GM12892 (cell line): ENCODE measurements around the gene ADH1A.

ENCODE experiments used
- DNase-seq: peaks from one replicate; pipeline ENCODE4 v3.0.0; 2011; ENCODE audit not compliant: insufficient read length
- FAIRE-seq: peaks from 2 replicates; lab custom pipeline; 2011; peaks lifted over from hg19 to GRCh38; lab: Jason Lieb, UNC
- POLR2A ChIP-seq: IDR thresholded peaks from 2 replicates; pipeline ENCODE4 v1.6.1; 2011; ENCODE audit warnings: low read depth, low read length, control low read depth
- POLR2AphosphoS5 ChIP-seq: IDR thresholded peaks from 2 replicates; pipeline ENCODE4 v1.6.1; 2011; ENCODE audit warnings: low read depth, low read length, control low read depth
- TAF1 ChIP-seq: IDR thresholded peaks from 2 replicates; pipeline ENCODE4 v1.6.1; 2011; ENCODE audit warnings: low read depth, mild to moderate bottlenecking, control low read depth, low read length, borderline replicate concordance

The ADH1A gene

GRCh38 chr4:99317354-99317753, 26.6 kb upstream of the ADH1A start:
- TF ChIP-seq POLR2AphosphoS5 = no peak
- TF ChIP-seq TAF1 = no peak
- no peak for TF ChIP-seq POLR2A
- no peak for FAIRE-seq

DNA sequence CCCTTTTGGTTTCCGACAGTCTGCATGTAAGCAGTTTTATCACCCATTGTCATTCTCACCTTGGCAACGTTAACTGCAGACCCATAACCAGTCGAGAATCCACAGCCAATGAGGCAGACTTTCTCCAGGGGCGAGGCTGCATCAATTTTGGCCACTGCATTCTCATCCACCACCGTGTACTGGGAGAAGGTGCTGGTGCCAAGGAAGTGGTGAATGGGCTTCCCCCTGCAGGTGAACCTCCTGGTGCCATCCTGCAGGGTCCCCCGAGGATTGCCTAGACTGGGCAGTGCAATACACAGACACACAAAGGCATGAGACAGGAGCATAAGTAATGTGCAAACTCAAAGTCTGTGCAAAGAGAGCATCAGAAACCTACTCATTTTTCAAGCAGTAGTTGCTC, 25.1 kb upstream of the ADH1A start:
- FAIRE-seq (no peak), DNase-seq (no peak)
- TF ChIP-seq POLR2AphosphoS5 (no peak), POLR2A (no peak), TAF1 (no peak)

More at GRCh38 chr4:99317354-99317753, 26.6 kb upstream of the ADH1A start:
- DNase-seq = no peak

- DNase-seq (no peak), FAIRE-seq (no peak)
- no peak for TF ChIP-seq POLR2AphosphoS5
- TF ChIP-seq POLR2A = no peak
- TF ChIP-seq TAF1 = no peak
Observed at GRCh38 chr4:99314211-99314610, 23.4 kb upstream of the ADH1A start.

DNA sequence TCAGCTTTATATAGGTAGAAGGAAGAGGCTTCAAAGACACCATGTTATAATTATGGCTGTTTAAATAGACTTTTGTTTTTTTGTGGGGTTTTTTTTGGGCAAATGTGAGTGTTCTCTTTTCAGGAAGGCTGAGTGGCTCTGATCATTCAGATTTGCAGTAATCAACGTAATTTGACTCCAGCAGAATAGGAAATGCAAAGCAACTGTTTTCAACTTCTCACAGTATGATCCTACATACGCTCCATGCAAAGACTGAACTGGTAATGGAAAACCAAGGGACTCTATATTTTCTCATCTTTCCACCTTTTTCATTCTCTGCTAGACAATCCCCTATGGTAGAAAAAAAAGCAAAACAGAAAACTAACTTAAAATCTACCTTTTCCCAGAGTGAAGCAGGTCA, 19.6 kb upstream of the ADH1A start:
- FAIRE-seq = no peak
- TF ChIP-seq POLR2A = no peak
- DNase-seq = no peak

DNA sequence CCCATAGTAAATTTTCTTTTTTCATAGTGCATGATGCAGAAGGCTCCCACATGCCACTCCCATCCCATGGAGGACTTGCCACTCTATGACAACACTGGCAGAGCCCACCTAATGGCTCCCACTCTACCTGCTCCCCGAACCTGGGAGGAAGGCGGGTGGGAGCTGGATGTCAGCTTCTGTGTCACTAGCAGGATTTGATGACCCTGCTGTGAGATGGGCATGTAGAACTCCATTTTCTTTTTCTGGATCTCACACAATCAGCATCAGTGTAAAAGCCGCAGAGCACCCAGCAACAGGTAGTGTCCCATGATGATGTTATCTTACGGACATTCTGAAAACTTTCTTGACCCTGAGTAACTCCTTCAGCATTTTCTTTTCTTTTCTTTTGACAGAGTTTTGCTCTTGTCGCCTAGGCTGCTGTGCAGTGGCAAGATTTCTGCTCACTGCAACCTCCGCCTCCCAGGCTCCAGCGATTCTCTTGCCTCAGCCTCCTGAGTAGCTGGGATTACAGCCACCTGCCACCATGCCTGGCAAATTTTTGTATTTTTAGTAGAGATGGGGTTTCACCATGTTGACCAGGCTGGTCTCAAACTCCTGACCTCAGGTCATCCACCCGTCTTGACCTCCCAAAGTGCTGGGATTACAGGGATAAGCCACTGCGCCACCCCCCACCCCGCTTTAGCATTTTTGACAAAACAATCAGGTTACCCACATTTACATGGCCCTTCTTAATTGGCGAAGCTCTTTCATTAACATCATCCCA, 15.0 kb upstream of the ADH1A start:
- FAIRE-seq (no peak), DNase-seq (no peak)
- TF ChIP-seq TAF1 = no peak
- TF ChIP-seq POLR2A = no peak
- TF ChIP-seq POLR2AphosphoS5 = no peak

- DNase-seq (no peak), FAIRE-seq (no peak)
- TF ChIP-seq POLR2A (no peak), TAF1 (no peak), POLR2AphosphoS5 (no peak)
Observed at GRCh38 chr4:99301376-99302164, 10.8 kb upstream of the ADH1A start.

- no peak for DNase-seq
Observed at GRCh38 chr4:99300934-99301333, 10.1 kb upstream of the ADH1A start.

DNA sequence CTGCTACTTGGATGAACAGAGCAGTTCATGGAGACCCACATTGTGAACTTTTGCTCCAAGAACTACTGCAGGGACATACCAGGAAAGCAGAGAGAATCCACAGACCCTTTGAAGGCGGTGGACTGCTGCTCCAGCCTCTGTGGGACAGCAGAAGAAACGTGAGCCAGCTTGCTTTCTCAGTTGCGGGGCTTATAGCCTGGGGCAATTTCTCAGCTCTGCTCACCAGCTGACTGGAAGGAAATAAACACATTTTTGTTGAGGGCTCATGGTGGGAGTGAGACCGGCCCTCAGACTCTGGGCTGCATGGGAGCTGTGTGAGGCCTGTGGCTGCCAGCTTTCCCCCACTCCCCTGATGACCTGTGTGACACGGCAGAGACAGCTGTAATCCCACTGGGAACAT, 2.6 kb upstream of the ADH1A start:
- DNase-seq (no peak), FAIRE-seq (no peak)
- no peak for TF ChIP-seq POLR2A

More at GRCh38 chr4:99300934-99301333, 10.1 kb upstream of the ADH1A start:
- no peak for TF ChIP-seq TAF1
- TF ChIP-seq POLR2A = no peak
- no peak for TF ChIP-seq POLR2AphosphoS5
- no peak for FAIRE-seq

GRCh38 chr4:99285387-99285786, 5.4 kb downstream of the ADH1A start:
- no peak for DNase-seq
- no peak for FAIRE-seq
- no peak for TF ChIP-seq TAF1
- no peak for TF ChIP-seq POLR2A
- TF ChIP-seq POLR2AphosphoS5 = no peak

DNA sequence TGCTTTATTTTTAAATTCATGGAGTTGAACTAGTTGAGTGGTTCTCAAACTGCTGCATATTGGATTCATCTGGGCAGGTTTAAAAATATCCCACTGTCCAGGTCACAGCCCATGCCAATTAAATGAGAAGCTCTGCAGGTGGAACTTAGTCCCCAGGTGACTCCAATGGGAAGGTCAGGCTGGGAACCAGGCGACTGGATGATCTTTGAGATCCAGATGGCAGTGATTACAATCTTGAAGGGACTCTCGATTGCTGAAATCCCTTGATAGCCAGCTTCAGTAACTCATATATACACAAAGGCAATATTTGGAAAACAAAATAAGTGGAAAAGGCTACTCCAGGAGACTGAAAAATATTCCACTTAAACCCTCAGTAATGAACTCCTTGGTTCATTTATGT, 8.1 kb downstream of the ADH1A start:
- TF ChIP-seq POLR2A = no peak
- TF ChIP-seq TAF1 = no peak
- TF ChIP-seq POLR2AphosphoS5 = no peak
- DNase-seq = no peak
- FAIRE-seq = no peak

GRCh38 chr4:99281261-99281660, 9.5 kb downstream of the ADH1A start:
- TF ChIP-seq POLR2AphosphoS5 (no peak), TAF1 (no peak), POLR2A (no peak)
- DNase-seq (no peak), FAIRE-seq (no peak)

DNA sequence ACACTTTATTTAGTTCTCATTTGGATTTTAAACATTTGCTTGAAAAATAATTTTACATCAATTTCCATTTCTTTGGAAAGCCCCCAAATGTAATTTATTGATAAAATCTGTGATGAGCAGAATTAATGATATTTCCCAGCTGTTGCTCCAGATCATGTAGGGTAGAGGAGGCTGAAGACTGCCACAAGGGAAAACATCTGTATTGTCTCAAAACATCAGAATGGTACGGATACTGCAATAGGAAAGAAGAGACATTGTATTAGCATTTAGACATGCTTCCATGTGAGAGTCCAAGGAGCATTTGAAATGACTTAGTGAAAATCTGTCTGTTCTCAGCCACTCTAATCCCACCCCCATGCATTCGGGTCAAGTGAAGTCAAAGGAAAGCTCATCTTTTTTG, 14.4 kb downstream of the ADH1A start:
- DNase-seq = no peak
- FAIRE-seq = no peak
- TF ChIP-seq POLR2AphosphoS5 (no peak), TAF1 (no peak), POLR2A (no peak)
